Measurements from ENCODE around the gene DDX46.
"Not testable (repeated sequence)": the region's sequence is repeated elsewhere in the genome, so short reads cannot be mapped to it uniquely, and the experiment has no call there.

Gene DDX46

GRCh38 chr5:134840811-134841210, 82.2 kb downstream of the DDX46 start:
- no peak for DNase-seq (ENCODE audit: low read depth in 2 of 2)

- no peak for DNase-seq (ENCODE audit: low read depth in 2 of 2)
Observed at GRCh38 chr5:134844252-134844651, 85.7 kb downstream of the DDX46 start.

GRCh38 chr5:134845335-134845851, 86.8 kb downstream of the DDX46 start:
- no peak for DNase-seq (ENCODE audit: low read depth in 2 of 2)

- DNase-seq (ENCODE audit: low read depth in 2 of 2) = peak; percentile 86
Observed at GRCh38 chr5:134845852-134846640, 87.5 kb downstream of the DDX46 start, which contains the start of gene C5orf24. C5orf24 (plus strand) TSS chr5:134845968; CDS start chr5:134854901, 8,933 bp downstream.

GRCh38 chr5:134846641-134846960, 88.0 kb downstream of the DDX46 start:
- DNase-seq (ENCODE audit: low read depth in 2 of 2) = peak; percentile 2 to 15

- not testable (repeated sequence) for DNase-seq (ENCODE audit: low read depth in 2 of 2)
Observed at GRCh38 chr5:134849434-134849933, 90.9 kb downstream of the DDX46 start.

GRCh38 chr5:134851307-134851923, 92.8 kb downstream of the DDX46 start:
- DNase-seq (ENCODE audit: low read depth in 2 of 2) = no peak

- DNase-seq (ENCODE audit: low read depth in 2 of 2) = not testable (repeated sequence)
Observed at GRCh38 chr5:134856465-134856864, 97.9 kb downstream of the DDX46 start.

GRCh38 chr5:134857401-134857800, 98.8 kb downstream of the DDX46 start:
- no peak for DNase-seq (ENCODE audit: low read depth in 2 of 2)

GRCh38 chr5:134864707-134865106, 106.1 kb downstream of the DDX46 start:
- no peak for DNase-seq (ENCODE audit: low read depth in 2 of 2)

- peak in 1 of 2 experiments; percentile 15 for DNase-seq (ENCODE audit: low read depth in 2 of 2)
Observed at GRCh38 chr5:134873494-134873893, 114.9 kb downstream of the DDX46 start.

GRCh38 chr5:134873987-134874830, 115.6 kb downstream of the DDX46 start, which contains the start of gene TXNDC15:
TXNDC15 (plus strand) TSS chr5:134874371; CDS start chr5:134874428, 57 bp downstream.
- peak; percentile 65 to 73 for DNase-seq (ENCODE audit: low read depth in 2 of 2)

- DNase-seq (ENCODE audit: low read depth in 2 of 2) = peak; percentile 5 to 39
Observed at GRCh38 chr5:134874831-134875655, 116.5 kb downstream of the DDX46 start.

GRCh38 chr5:134877159-134877558, 118.6 kb downstream of the DDX46 start:
- no peak for DNase-seq (ENCODE audit: low read depth in 2 of 2)

- no peak for DNase-seq (ENCODE audit: low read depth in 2 of 2)
Observed at GRCh38 chr5:134878403-134878802, 119.8 kb downstream of the DDX46 start.

GRCh38 chr5:134879456-134879855, 120.9 kb downstream of the DDX46 start:
- no peak for DNase-seq (ENCODE audit: low read depth in 2 of 2)
